Activated CD8-positive, alpha-beta memory T cell treated with anti-CD3 and anti-CD28 coated beads, Interleukin-2, amount 50 U/mL, for 24 hours (primary cell): ENCODE data around the gene CUX1.
"Not testable (repeated sequence)": the region's sequence is repeated elsewhere in the genome, so short reads cannot be mapped to it uniquely, and the experiment has no call there.

Source experiments
- DNase-seq: peaks from one replicate; pipeline ENCODE4 v3.0.0-alpha.2; 2020; ENCODE audit errors: extremely low read depth

Gene CUX1

GRCh38 chr7:102008535-102009262 is 191.3 kb downstream of the CUX1 start:
- DNase-seq: no peak

DNA sequence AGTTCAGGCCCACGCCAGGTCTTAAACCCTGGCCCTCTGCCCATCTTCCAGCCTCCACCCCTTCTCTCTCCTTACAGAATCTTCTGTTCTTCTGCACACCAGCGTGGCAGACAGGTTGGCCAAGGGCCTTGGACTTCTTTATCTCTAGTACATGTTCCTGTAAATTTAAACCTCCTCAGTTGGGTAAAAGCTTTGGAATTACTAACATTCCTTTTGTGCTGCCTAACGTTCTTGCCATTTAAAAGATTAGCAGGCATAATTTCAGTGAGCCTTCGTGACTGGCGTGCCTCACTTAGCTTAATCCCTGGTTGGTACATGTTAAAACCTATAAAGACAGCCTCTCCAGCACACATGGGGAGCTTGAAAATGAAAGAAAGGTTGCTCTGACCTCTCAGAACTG is 192.2 kb downstream of the CUX1 start:
- no peak for DNase-seq

- not testable (repeated sequence) for DNase-seq
Observed at GRCh38 chr7:102012112-102012830, 194.8 kb downstream of the CUX1 start.

DNA sequence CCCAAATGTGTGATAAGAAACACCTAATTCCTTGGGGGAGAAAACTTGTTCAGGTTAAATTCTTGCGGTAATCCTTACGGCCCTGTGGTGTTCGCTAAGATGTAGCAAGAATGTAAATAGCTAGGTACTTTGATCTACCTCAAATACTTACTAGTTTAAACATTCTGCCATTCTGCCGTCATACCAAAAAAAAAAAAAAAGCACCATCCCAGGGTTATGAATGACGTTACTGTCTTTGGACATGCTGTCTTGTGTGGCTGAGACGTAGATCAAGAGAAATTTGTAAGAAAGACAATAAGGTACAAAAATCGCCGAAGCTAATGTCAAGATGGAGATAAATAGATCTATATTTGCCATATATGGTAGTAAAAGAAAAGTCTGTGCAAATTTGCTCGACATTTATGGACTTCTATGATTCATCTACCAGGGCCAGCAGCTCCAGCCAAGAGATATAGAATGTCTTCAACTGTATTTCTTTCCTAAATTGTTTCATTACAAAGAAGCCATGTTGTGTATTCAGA is 195.6 kb downstream of the CUX1 start:
- no peak for DNase-seq

GRCh38 chr7:102018876-102019275 is 201.4 kb downstream of the CUX1 start:
- no peak for DNase-seq

DNA sequence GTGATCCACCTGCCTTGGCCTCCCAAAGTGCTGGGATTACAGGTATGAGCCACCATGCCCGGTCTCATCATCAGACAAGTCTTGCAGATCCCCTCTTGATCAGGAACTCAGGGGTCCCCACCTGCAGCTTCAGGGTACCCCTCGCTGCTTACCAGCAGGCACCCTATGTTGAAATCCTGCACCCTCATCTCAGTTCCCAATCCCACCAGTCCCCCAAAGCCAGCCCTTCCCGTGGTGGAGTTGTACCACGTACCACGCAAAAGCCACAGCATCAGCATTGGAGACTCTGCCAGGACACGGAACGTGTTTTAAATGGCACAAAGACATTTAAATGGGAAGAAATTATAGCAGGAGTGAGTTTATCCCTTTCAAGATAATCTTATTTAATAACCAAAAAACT is 202.0 kb downstream of the CUX1 start:
- no peak for DNase-seq

DNA sequence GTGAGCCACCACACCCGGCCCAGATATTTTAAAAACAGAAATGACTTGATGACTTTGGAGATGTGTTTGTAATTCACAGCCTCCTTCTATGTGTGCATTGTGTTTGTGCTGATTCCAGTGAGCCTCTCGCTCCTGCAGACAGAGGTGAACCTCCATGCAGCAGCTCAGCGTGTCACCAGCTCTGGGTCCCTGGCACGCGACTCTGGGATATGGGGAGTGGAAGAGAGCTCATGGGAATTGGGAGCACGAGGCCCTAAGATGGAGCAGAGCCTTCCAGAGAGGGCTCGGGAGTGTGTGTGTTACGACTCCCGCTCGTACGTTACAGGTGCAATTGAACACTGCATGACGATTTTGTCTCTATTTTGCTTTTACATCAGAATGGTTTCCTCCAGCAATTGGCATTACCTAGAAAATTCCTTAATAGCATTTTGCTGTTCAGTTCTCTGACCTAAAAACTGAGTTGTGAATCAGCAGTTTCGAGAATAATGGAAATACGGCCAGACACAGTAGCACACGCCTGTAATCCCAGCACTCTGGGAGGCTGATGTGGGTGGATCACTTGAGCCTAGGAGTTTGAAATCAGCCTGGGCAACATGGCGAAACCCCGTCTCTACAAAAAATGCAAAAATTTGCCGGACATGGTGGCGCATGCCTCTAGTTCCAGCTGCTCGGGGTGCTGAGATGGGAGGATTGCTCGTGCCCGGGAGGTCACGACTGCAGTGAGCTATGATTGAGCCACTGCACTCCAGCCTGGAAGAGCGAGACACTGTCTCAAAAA is 204.6 kb downstream of the CUX1 start:
- DNase-seq: no peak

- DNase-seq: no peak
Observed at GRCh38 chr7:102024005-102024768, 206.8 kb downstream of the CUX1 start.

GRCh38 chr7:102024769-102025391 is 207.5 kb downstream of the CUX1 start:
- DNase-seq: no peak

DNA sequence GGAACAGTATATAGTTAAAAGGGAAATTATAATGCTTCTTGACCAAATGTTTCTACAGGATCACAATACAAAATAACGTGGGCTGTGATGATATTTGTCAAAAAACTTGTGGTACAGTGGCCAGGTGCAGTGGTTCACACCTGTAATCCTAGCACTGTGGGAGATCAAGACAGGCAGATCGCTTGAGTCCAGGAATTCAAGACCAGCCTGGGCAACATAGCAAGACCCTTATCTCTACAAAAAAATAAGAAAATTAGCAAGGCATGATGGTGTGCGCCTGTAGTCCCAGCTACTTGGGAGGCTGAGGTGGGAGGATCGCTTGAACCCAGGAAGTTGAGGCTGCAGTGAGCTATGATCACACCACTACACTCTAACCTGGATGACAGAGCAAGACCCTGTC is 208.4 kb downstream of the CUX1 start:
- not testable (repeated sequence) for DNase-seq

GRCh38 chr7:102028206-102028826 is 210.9 kb downstream of the CUX1 start:
- DNase-seq: no peak

- DNase-seq: no peak
Observed at GRCh38 chr7:102029616-102030015, 212.2 kb downstream of the CUX1 start.

DNA sequence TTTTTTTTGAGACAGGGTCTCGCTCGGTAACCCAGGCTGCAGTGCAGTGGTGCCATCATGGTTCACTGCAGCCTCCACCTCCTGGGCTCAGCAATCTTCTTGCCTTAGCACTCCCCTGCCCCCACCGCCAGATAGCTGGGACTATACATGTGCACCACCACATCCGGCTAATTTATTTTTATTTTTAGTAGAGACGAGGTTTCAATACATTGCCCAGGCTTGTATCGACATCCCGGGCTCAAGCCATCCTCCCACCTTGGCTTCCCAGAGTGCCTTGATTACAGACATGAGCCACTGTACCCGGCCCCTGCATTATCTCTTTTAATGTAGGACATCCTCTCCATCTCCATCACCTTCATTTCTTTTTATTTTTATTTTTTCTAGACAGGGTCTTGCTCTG is 213.3 kb downstream of the CUX1 start:
- no peak for DNase-seq

DNA sequence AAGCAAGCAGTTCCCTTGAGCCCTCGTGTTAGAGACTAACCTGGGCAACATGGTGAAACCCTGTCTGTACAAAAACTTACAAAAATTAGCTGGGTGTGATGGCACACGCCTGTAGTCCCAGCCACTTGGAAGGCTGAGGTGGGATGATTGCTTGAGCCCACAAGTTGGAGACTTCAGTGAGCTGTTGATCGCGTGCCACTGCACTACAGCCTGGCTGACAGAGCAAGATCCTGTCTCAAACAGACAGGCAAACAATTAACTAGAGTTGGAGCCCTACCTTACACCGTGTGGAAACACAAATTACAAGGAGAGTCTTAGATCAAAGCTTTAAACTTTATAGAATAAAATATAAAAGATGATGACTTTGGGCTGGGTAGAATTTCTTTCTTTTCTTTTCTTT is 219.5 kb downstream of the CUX1 start:
- no peak for DNase-seq

GRCh38 chr7:102039706-102040105 is 222.3 kb downstream of the CUX1 start:
- DNase-seq: no peak

- DNase-seq: no peak
Observed at GRCh38 chr7:102040569-102040968, 223.1 kb downstream of the CUX1 start.

- DNase-seq: no peak
Observed at GRCh38 chr7:102042016-102042656, 224.7 kb downstream of the CUX1 start.

DNA sequence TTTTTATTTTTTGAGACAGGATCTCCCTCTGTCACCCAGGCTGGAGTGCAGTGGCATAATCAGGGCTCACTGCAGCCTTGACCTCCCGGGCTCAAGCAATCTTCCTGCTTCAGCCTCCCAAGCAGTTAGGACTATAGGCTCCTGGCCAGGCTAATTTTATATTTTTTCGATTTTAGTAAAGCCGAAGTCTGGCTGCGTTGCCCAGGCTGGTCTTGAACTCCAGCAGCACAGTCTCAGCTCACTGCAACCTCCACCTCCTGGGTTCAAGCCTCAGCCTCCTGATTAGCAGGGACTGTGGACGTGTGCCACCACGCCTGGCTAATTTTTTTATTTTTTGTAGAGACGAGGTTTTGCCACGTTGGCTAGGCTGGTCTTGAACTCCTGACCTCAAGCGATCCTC is 225.4 kb downstream of the CUX1 start:
- DNase-seq: not testable (repeated sequence)

DNA sequence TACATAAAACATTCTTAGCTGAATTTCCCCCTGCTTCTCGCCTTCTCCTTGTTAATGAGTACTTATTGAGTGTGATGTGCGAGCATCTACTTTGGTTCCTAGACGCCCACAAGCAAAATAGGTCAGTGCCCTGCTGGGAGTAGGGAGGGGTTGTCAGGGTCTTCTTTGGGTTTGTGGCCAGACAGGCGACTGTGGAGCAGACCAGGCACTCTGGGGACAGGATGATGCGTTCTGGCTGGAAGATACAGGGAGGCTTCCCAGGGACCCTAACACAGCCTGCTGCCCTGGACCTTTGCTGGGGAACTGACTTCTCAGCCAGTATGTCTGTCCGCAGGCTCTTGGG is 227.2 kb downstream of the CUX1 start:
- DNase-seq: no peak

GRCh38 chr7:102044984-102045673 is 227.7 kb downstream of the CUX1 start:
- no peak for DNase-seq
